Nephron (organoid): ENCODE measurements around the gene TTC23.

ENCODE experiments used
- H3K27ac Mint-ChIP-seq, 3 experiments: 2 replicates each; pipeline ENCODE4 v1.8.0; 2020; ENCODE audit warnings: mixed read lengths in 3 of 3, mild to moderate bottlenecking in 2 of 3, moderate library complexity in 1 of 3
- H3K27me3 Mint-ChIP-seq: 2 replicates; pipeline ENCODE4 v1.8.0; 2021; ENCODE audit warnings: low read depth, mild to moderate bottlenecking, moderate library complexity, mixed read lengths
- H3K36me3 Mint-ChIP-seq: 2 replicates; pipeline ENCODE4 v1.8.0; 2020; ENCODE audit warnings: low read depth, mixed read lengths
- H3K4me1 Mint-ChIP-seq: 2 replicates; pipeline ENCODE4 v1.8.0; 2020; ENCODE audit warnings: mixed read lengths
- H3K4me3 Mint-ChIP-seq, 3 experiments: 2 replicates each; pipeline ENCODE4 v1.8.0; 2020; ENCODE audit warnings: mild to moderate bottlenecking in 3 of 3, mixed read lengths in 3 of 3, moderate library complexity in 2 of 3
- H3K9me3 Mint-ChIP-seq: 2 replicates; pipeline ENCODE4 v1.8.0; 2020; ENCODE audit warnings: mixed read lengths
- CTCF ChIP-seq, 3 experiments: fragments of 200-600 bp; sonication (generic); IDR thresholded peaks; one replicate each; pipeline ENCODE4 v1.5.0; 2021; ENCODE audit warnings: antibody characterized with exemption in 3 of 3; ENCODE audit not compliant: unreplicated experiment in 3 of 3

The TTC23 gene

GRCh38 chr15:99121207-99121606 is 128.2 kb downstream of the TTC23 start:
- Mint-ChIP-seq H3K9me3 (no peaks in the 10 kb centered on the region), H3K36me3 (no peaks in the 10 kb centered on the region), H3K4me1 (peaks cover 33% of the 10 kb centered on the region), H3K4me3 (no peak overlapping the region), H3K27ac (peak overlapping the region in 2 of 3 experiments; percentile 21 to 29), H3K27me3 (no peaks in the 10 kb centered on the region)
- TF ChIP-seq CTCF (IDR thresholded peaks at IDR 0.05; ENCODE audit: unreplicated experiment in 3 of 3), result no peak

- Mint-ChIP-seq H3K27ac (no peak overlapping the region), H3K4me1 (peaks cover 33% of the 10 kb centered on the region), H3K36me3 (no peaks in the 10 kb centered on the region), H3K27me3 (no peaks in the 10 kb centered on the region), H3K9me3 (no peaks in the 10 kb centered on the region), H3K4me3 (no peak overlapping the region)
- no peak for TF ChIP-seq CTCF (IDR thresholded peaks at IDR 0.05; ENCODE audit: unreplicated experiment in 3 of 3)
These were observed 129.2 kb downstream of the TTC23 start for GRCh38 chr15:99120050-99120777.

- Mint-ChIP-seq H3K27me3 (no peaks in the 10 kb centered on the region), H3K4me3 (no peak overlapping the region), H3K36me3 (no peaks in the 10 kb centered on the region), H3K9me3 (no peaks in the 10 kb centered on the region), H3K27ac (no peak overlapping the region), H3K4me1 (peaks cover 24% of the 10 kb centered on the region)
- TF ChIP-seq CTCF (IDR thresholded peaks at IDR 0.05; ENCODE audit: unreplicated experiment in 3 of 3), result no peak
These were observed 130.4 kb downstream of the TTC23 start for GRCh38 chr15:99118801-99119546.

GRCh38 chr15:99118258-99118632 is 131.1 kb downstream of the TTC23 start:
- TF ChIP-seq CTCF (IDR thresholded peaks at IDR 0.05; ENCODE audit: unreplicated experiment in 3 of 3), result no peak
- no peaks in the 10 kb centered on the region for H3K27me3 Mint-ChIP-seq
- H3K27ac Mint-ChIP-seq, result no peak overlapping the region
- H3K9me3 Mint-ChIP-seq, result no peaks in the 10 kb centered on the region
- H3K4me1 Mint-ChIP-seq, result peaks cover 17% of the 10 kb centered on the region
- H3K36me3 Mint-ChIP-seq, result no peaks in the 10 kb centered on the region
- H3K4me3 Mint-ChIP-seq, result no peak overlapping the region

- TF ChIP-seq CTCF (IDR thresholded peaks at IDR 0.05; ENCODE audit: unreplicated experiment in 3 of 3), result no peak
- H3K9me3 Mint-ChIP-seq, result no peaks in the 10 kb centered on the region
- H3K27me3 Mint-ChIP-seq, result no peaks in the 10 kb centered on the region
- no peaks in the 10 kb centered on the region for H3K36me3 Mint-ChIP-seq
- no peak overlapping the region for H3K27ac Mint-ChIP-seq
- no peak overlapping the region for H3K4me3 Mint-ChIP-seq
- H3K4me1 Mint-ChIP-seq, result peaks cover 15% of the 10 kb centered on the region
These were observed 131.7 kb downstream of the TTC23 start for GRCh38 chr15:99117563-99118257.
